CD4-positive, alpha-beta T cell treated with Interleukin-4 for 4 hours (primary cell): ENCODE measurements around the gene SUMF2.
"Not testable (repeated sequence)": the region's sequence is repeated elsewhere in the genome, so short reads cannot be mapped to it uniquely, and the experiment has no call there.

Experiments
- DNase-seq: peaks from one replicate; pipeline ENCODE4 v3.0.0-alpha.2; 2020

SUMF2 gene

GRCh38 chr7:56063882-56064625 lies at the start of gene SUMF2:
Gene SUMF2, plus strand, starts transcription at chr7:56064286. Its CDS starts 26 bp downstream, at chr7:56064312.
- DNase-seq = peak; percentile 84

GRCh38 chr7:56017015-56017414 lies 47.1 kb upstream of the SUMF2 start:
- DNase-seq = not testable (repeated sequence)

DNA sequence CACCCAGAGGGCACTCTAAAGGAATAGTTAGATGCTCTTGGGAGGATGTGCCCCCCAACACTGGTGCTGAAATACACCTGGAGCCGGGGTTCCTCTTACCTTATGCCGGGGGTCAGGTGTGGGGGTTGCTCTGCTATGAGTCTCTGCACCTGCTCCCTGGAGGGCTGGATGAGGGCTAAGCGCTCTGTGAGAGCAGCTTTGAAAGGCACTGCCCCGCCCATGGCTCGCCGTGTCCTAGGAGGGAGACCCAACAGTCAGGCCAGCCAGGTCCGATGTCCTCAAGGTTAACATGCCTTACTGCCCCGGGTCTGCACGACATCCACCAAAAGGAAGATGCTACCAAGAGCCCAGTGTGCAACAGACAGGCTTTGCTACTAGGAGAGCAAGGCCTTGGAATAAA lies 44.6 kb upstream of the SUMF2 start:
- no peak for DNase-seq

DNA sequence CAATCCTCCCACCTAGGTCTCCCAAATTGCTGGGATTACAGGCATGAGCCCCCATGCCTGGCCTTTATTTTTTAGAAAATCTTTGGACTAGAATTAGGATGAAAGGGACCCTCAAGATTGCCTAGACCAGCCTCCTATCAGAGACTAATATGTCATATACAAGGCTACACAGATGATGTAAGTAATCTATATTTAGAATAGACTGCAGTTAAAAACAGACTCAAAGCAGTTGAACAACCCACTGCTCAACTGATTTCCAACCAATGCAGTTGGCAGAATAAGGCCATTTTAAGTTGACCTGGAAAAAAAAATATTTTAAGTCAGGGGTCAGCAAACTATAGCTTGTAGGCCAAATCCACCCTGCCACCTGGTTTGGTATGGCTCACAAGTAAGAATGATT lies 40.6 kb upstream of the SUMF2 start:
- no peak for DNase-seq

DNA sequence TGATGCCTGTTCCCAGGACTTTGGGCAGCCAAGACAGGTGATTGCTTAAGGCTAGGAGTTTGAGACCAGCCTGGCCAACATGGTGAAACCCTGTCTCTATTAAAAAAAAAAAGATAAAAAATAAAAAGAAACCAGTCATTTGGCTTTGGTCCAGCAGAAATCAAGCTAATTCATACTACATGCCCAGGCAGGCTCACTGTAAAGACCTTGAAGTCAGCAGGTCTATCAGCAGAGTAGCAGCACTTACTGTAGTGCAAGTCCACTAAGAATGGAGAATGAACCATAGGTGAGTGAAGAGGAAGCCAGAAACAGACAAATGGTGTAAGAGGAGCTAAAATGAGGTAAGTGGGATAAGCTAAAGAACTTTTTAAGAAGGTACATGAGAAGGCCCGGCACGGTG lies 37.5 kb upstream of the SUMF2 start:
- no peak for DNase-seq

DNA sequence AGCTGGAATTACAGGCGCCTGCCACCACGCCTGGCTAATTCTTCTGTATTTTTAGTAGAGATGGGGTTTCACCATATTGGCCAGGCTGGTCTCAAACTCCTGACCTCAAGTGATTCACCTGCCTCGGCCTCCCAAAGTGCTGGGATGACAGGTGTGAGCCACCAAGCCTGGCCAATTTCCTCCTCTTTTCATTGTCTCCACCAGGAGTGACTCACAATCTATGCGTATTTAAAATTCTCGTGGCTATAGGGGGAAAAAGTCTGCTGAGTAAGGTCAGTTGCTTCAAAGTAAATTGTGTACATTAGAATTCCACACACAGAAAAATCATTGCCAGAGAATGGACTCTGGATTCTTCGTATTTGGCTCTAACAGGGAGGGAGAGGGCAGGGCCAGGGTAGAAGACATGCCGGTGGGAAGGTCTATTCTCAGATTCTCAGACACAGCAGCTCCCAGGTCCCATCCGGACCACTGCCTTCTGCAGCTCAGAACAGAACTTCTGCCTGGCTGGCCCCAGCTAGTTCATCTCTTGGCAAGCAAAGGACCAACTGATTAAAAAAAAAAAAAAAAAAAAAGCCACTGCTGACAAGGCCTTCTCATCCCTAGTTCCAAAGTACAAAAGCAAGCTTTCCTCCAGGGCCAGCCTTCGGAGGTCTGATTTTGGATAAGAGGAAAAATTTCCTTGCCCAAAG lies 35.0 kb upstream of the SUMF2 start:
- DNase-seq = no peak

DNA sequence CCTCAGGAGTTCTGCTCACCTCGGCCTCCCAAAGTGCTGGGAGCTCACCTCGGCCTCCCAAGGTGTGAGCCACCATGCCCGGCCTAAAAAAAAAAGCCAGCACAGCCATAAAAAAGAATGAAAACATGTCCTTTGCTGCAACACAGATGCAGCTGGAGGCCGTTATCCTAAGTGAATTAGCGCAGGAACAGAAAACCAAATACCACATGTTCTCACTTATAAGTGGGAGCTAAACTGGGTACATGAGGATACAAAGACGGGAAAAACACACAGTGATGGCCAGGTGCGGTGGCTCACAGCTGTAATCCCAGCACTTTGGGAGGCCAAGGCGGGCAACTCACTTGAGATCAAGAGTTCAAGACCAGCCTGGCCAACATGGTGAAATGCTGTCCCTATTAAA lies 33.7 kb upstream of the SUMF2 start:
- no peak for DNase-seq

DNA sequence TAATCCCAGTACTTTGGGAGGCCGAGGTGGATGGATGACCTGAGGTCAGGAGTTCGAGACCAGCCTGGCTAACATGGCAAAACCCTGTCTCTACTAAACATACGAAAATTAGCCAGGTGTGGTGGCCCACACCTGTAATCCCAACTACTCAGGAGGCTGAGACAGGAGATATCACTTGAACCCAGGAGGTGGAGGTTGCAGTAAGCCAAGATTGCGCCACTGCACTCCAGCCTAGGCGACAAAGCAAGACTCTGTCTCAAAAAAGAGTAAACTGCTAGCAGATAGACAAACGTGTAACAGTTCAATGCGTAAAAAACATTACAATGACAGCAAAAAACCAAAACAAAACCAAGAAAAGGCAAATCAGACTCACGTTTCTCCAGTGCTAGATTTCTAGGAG lies 32.5 kb upstream of the SUMF2 start:
- DNase-seq = not testable (repeated sequence)

GRCh38 chr7:56032578-56032977 lies 31.5 kb upstream of the SUMF2 start:
- DNase-seq = not testable (repeated sequence)

- peak; percentile 76 for DNase-seq
Observed at GRCh38 chr7:56033671-56034432, 30.2 kb upstream of the SUMF2 start.

DNA sequence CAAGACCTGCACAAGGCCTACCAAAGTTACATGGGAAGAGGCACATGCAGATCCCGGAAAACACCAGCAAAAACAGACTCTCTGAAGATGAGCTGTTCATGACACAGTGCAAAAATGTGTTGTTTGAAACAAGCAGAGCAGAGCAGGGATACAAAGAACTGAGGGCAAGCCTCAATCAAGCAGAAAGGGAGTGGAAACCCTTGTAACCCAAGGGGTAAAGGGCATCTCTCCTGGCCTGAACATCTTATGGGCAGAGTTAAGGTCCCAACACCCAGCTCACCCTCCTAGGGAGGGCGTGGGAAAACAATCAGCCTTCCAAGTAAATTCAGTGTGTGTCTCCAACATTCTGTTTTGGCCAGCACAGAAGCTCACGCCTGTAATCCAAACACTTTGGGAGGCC lies 23.4 kb upstream of the SUMF2 start:
- DNase-seq = no peak

DNA sequence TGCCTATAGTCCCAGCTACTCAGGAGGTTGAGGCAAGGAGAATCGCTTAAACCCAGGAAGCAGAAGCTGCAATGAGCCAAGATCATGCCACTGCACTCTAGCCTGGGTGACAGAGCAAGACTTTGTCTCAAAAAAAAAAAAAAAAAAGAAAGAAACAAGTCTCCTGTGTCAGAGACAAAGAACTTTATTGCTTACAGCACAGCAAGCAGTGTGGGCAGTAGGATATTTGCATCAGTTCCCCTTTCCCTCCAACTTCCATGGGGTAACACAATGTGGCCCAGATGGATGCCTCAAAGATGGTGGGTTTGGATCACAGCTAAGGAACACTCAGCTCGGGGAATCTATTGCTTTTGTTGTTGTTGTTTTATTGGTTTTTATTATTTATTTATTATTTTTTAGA lies 18.3 kb upstream of the SUMF2 start:
- not testable (repeated sequence) for DNase-seq

DNA sequence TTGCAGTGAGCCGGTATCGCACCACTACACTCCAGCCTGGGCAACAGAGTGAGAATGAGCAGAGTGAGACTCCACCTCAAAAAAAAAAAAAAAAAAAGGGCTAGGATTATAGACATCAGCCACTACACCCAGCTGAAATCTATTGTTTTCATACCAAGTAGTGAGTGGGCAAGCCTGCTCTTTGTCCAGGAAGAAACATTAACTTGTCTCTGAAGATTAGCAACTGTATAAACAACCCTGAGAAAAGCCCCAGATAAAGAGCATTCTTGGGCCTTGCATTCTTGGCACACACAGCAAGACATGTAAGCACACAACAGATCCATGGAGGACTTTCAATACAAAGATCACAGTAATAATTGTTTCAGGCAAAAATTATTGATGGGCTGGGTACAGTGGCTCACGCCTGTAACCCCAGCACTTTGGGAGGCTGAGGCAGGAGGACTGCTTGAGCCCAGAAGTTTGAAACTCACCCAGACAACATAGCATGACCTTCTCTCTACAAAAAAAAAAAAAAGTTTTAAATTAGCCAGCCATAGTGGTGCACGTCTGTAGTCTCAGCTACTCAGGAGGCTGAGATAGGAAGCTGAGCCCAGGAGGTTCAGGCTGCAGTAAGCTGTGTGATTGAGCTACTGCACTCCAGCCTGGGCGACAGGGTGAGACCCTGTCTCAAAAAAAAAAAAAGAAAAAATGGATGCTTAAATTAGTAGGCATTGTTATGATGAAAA lies 17.2 kb upstream of the SUMF2 start:
- no peak for DNase-seq

DNA sequence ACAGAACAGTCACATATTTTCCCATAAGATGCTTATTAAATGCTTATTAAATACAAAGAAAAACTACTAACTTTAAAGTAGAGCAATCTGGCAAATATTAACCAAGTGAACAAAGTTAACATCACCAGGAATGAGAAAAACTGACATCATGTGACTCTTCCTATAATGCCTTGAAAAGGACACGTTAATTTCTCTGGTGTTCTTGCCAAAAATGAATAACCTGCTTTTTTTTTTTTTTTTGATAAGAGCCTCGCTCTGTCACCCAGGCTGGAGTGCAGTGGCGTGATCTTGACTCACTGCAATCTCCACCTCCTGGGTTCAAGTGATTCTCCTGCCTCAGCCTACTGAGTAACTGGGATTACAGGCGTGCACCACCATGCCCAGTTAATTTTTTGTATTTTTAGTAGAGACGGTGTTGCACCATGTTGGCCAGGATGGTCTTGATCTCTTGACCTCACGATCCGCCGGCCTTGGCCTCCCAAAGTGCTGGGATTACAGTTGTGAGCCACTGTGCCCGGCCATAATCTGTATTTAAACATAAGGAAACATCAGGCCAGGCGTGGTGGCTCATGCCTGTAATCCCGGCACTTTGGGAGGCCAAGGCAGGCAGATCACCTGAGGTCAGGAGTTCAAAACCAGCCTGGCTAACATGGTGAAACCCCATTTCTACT lies 16.5 kb upstream of the SUMF2 start:
- not testable (repeated sequence) for DNase-seq

DNA sequence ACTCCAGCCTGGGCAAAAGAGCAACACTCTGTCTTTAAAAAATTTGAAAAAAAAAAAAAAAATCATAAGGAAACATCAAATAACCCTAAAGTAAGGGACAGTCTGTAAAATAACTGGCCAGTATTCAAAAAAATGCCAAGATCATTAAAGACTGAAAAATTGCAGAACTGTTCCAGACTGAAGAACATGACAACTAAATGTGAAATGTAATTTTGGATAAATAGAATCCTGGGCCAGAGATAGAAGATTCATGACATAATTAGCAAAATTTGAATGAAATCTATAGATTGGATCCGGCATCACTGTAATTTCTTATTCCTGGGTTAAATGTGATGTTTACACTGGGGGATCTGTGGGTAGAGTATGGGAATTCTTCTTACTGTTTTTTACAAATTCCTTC lies 15.8 kb upstream of the SUMF2 start:
- DNase-seq = no peak

DNA sequence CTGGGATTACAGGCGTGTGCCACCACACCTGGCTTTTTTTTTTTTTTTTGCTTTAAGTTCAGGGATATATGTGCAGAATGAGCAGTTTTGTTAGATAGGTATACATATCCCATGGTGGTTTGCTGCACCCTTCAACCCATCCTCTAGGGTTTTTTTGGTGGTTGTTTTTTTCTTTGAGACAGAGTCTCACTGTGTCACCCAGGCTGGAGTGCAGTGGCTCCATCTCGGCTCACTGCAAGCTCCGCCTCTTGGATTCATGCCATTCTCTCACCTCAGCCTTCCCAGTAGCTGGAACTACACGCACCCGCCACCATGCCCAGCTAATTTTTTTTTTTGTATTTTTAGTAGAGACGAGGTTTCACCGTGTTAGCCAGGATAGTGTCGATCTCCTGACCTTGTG lies 15.3 kb upstream of the SUMF2 start:
- DNase-seq = not testable (repeated sequence)

- no peak for DNase-seq
Observed at GRCh38 chr7:56051053-56051338, 13.1 kb upstream of the SUMF2 start.

DNA sequence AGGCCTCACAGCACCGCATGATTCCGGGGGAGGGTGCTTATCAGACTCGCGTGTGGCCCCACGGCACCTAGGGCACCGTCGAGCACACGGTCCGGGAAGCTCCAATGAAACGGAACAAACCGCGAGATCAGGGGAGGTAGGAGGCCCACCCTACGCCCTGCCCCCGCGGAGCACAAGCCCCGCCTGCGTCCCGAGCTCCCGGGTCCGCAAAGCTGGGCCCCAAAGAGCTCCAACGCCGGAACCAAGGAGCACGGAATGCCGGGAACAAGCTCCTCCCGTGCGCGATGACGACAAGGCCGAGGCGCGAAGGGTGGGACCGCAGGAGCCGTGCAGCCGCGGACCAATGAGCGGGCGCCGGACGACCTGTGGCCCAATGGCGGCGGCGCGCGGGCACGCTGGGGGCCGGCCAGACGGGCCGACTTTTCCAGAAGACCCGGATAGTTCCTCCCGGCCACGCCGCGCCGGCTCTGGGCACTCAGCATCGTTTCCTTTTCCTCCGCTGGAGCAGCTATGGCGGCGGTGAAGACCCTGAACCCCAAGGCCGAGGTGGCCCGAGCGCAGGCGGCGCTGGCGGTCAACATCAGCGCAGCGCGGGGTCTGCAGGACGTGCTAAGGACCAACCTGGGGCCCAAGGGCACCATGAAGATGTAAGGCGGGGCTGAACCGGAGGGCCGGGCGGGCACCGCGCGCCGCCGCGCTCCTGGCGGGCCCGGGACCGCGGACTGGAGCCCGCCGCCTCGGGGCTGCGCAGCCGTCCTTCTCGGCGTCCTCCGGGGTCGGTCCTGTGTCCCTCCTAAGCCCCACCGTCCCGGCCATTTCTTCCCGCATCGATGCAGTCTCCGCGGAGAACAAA lies 12.5 kb upstream of the SUMF2 start, which contains the start of the genes CCT6A and PSPH:
CCT6A (plus strand) TSS at position 427 of the 853 bp plus-strand sequence; CDS start at position 511, 84 bp downstream.
PSPH (minus strand) TSS at position 106 of the 853 bp plus-strand sequence. CDS start 30,232 bp downstream, outside the sequence.
- peak; percentile 88 for DNase-seq

DNA sequence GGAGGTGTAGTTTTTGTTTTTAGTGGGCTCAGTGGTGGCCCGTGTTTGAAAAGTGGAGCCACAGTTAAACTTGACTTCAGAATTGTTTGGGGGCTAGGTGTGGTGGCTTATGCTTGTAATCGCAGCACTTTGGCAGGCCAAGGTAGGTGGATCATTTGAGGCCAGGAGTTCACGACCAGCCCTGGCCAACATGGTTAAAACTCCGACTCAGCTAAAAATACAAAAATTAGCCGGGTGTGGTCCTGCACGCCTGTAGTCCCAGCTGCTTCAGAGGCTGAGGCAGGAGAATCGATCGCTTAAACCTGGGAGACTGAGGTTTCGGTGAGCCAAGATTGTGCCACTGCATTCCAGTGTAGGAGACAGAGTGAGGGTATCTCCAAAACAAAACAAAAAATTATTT lies 10.7 kb upstream of the SUMF2 start:
- no peak for DNase-seq

DNA sequence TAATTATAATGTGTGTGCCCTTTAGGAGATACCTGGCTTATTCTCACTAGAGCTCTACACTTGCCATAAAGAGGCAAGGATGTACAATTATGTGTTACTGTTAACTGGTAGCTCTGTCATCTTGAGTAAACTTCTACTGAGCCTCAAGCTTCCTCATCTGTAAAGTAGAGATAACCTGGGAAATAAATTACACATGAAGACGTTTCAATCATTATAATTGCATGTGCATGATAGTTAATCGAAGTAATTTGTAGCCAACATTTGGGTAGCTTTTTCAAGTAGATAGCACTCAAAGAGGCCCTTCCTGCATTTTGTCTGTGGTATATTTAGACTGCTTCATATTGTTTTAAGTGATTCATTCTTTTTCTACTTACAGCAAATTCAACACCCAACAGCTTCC lies 10.1 kb upstream of the SUMF2 start:
- DNase-seq = no peak

DNA sequence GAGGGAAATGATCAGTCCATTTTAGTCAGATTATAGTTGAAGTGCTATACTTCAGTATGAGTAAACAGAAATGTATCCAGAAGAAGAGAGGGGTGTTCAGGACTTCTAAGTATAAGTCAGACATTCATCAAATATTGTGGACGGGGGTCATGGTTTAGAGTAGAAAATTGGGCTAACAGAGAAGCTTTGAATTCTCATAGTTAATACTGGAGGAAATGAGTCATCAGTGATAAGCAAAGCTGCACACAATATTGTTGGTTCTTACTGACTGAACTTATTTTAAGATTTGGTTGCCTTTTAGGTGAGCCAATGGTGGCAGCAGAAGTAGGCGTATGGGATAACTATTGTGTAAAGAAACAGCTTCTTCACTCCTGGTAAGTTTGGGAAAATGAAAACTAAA lies 1.7 kb upstream of the SUMF2 start:
- peak; percentile 22 for DNase-seq

DNA sequence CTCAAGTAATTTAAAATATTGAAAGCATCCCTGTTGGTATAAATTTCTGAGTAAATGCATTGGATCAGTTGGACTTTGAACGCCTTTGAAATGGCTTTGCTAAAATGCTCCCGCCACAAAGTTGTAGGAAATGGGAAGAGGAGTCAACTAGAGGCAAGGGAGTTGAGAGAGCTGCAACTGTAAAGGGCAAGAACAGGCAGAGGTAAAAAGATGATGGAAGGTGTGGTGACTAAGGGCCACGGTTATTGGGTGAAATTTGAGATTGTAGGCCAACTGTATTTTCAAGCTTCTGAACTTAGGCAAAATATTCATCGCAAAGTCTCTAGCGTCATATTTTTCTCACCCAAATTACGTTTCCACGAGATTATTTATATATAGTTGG lies 595 bp upstream of the SUMF2 start:
- DNase-seq = no peak
